Measurements from ENCODE around the gene ETV5.

The ETV5 gene

GRCh38 chr3:186094696-186095425 is 14.0 kb downstream of the ETV5 start:
- DNase-seq: no peak

- no peak for DNase-seq
Measured at GRCh38 chr3:186094271-186094670, 14.6 kb downstream of the ETV5 start.

- DNase-seq: no peak
Measured at GRCh38 chr3:186093271-186093900, 15.5 kb downstream of the ETV5 start.

GRCh38 chr3:186092360-186093070 is 16.4 kb downstream of the ETV5 start:
- DNase-seq: no peak

- no peak for DNase-seq
Measured at GRCh38 chr3:186090901-186091300, 18.0 kb downstream of the ETV5 start.

GRCh38 chr3:186088335-186088734 is 20.6 kb downstream of the ETV5 start:
- DNase-seq: no peak

- no peak for DNase-seq
Measured at GRCh38 chr3:186084264-186084663, 24.6 kb downstream of the ETV5 start.

- no peak for DNase-seq
Measured at GRCh38 chr3:186083746-186084145, 25.1 kb downstream of the ETV5 start.

- DNase-seq: no peak
Measured at GRCh38 chr3:186082150-186082549, 26.7 kb downstream of the ETV5 start.

- DNase-seq: no peak
Measured at GRCh38 chr3:186081678-186082077, 27.2 kb downstream of the ETV5 start.

GRCh38 chr3:186080849-186081438 is 27.9 kb downstream of the ETV5 start:
- no peak for DNase-seq

- DNase-seq: no peak
Measured at GRCh38 chr3:186079925-186080324, 29.0 kb downstream of the ETV5 start.

- DNase-seq: no peak
Measured at GRCh38 chr3:186077466-186077865, 31.4 kb downstream of the ETV5 start.

GRCh38 chr3:186075931-186076567 is 32.8 kb downstream of the ETV5 start:
- DNase-seq: no peak

GRCh38 chr3:186075489-186075888 is 33.4 kb downstream of the ETV5 start:
- DNase-seq: no peak

GRCh38 chr3:186073641-186074040 is 35.2 kb downstream of the ETV5 start:
- no peak for DNase-seq

- no peak for DNase-seq
Measured at GRCh38 chr3:186070996-186071395, 37.9 kb downstream of the ETV5 start.

GRCh38 chr3:186070550-186070949 is 38.3 kb downstream of the ETV5 start:
- DNase-seq: no peak

GRCh38 chr3:186070133-186070532 is 38.8 kb downstream of the ETV5 start:
- DNase-seq: no peak

- DNase-seq: no peak
Measured at GRCh38 chr3:186069199-186069598, 39.7 kb downstream of the ETV5 start.

- no peak for DNase-seq
Measured at GRCh38 chr3:186068243-186068552, 40.7 kb downstream of the ETV5 start.

- no peak for DNase-seq
Measured at GRCh38 chr3:186067360-186068242, 41.3 kb downstream of the ETV5 start.
